OCI-LY1 (cell line): Measurements from ENCODE around the gene ABLIM2.
A peak's percentile ranks its signal among the peaks of the same experiment; 100 is the strongest.

Source experiments
- H2AFZ ChIP-seq: fragments of 200-600 bp; sonication (generic), shearing (Covaris generic); 2 replicates; pipeline ENCODE4 v1.6.0; 2014; ENCODE audit warnings: antibody characterized with exemption, mild to moderate bottlenecking, low read length
- H3F3A ChIP-seq: fragments of 200-600 bp; sonication (generic), shearing (Covaris generic); 2 replicates; pipeline ENCODE4 v1.6.0; 2014; ENCODE audit warnings: mild to moderate bottlenecking, antibody characterized with exemption, low read length, moderate library complexity; ENCODE audit not compliant: insufficient read depth
- H3K27ac ChIP-seq: fragments of 200-600 bp; sonication (generic); 2 replicates; pipeline ENCODE4 v1.5.1; 2014; ENCODE audit warnings: low read length, mixed run types, mild to moderate bottlenecking, low read depth; ENCODE audit not compliant: poor library complexity, severe bottlenecking
- H3K27me3 ChIP-seq: fragments of 200-600 bp; sonication (generic); 2 replicates; pipeline ENCODE4 v1.6.0; 2014; ENCODE audit warnings: antibody characterized with exemption, mild to moderate bottlenecking, low read length, moderate library complexity; ENCODE audit not compliant: insufficient read depth
- H3K36me3 ChIP-seq: fragments of 200-600 bp; sonication (generic); 2 replicates; pipeline ENCODE4 v1.6.1; 2014; ENCODE audit warnings: mild to moderate bottlenecking, antibody characterized with exemption, low read length, moderate library complexity, mixed read lengths; ENCODE audit not compliant: insufficient read depth
- H3K4me1 ChIP-seq: fragments of 200-600 bp; sonication (generic); 2 replicates; pipeline ENCODE4 v1.5.1; 2014; ENCODE audit warnings: mild to moderate bottlenecking, low read length, moderate library complexity; ENCODE audit not compliant: insufficient read depth, severe bottlenecking
- H3K4me2 ChIP-seq: fragments of 200-600 bp; sonication (generic), shearing (Covaris generic); 2 replicates; pipeline ENCODE4 v1.6.1; 2014; ENCODE audit warnings: low read length
- H3K4me3 ChIP-seq: fragments of 200-600 bp; sonication (generic); 2 replicates; pipeline ENCODE4 v1.5.1; 2014; ENCODE audit warnings: low read length, low read depth, mild to moderate bottlenecking, mixed read lengths; ENCODE audit not compliant: poor library complexity, severe bottlenecking
- H3K79me2 ChIP-seq: fragments of 200-600 bp; shearing (Covaris generic); 2 replicates; pipeline ENCODE4 v1.6.1; 2016; ENCODE audit warnings: mixed run types, low read length, mixed read lengths; ENCODE audit not compliant: insufficient read depth
- H3K9ac ChIP-seq: fragments of 200-600 bp; sonication (generic), shearing (Covaris generic); 2 replicates; pipeline ENCODE4 v1.6.1; 2014; ENCODE audit warnings: mild to moderate bottlenecking, low read length, mixed read lengths
- H3K9me2 ChIP-seq: fragments of 200-600 bp; sonication (generic), shearing (Covaris generic); 2 replicates; pipeline ENCODE4 v1.6.1; 2014; ENCODE audit warnings: low read depth, mild to moderate bottlenecking, low read length, mixed read lengths
- H3K9me3 ChIP-seq: fragments of 200-600 bp; shearing (Covaris generic); 2 replicates; pipeline ENCODE4 v1.6.1; 2014; ENCODE audit warnings: low read length, mixed read lengths
- H4K20me1 ChIP-seq: fragments of 200-600 bp; sonication (generic), shearing (Covaris generic); 2 replicates; pipeline ENCODE4 v1.6.0; 2016; ENCODE audit warnings: mild to moderate bottlenecking, low read length; ENCODE audit not compliant: insufficient read depth
- EZH2 ChIP-seq: fragments of 200-600 bp; sonication (generic), shearing (Covaris generic); IDR thresholded peaks from 2 replicates; pipeline ENCODE4 v1.8.0; 2017; ENCODE audit warnings: borderline replicate concordance, mixed run types, mild to moderate bottlenecking, antibody characterized with exemption, low read length, moderate library complexity, mixed read lengths
- TF ChIP-seq, protein P1 (sequence below): fragments of 200-600 bp; sonication (generic), shearing (Covaris generic); IDR thresholded peaks from 2 replicates; pipeline ENCODE4 v1.5.1; 2017; ENCODE audit warnings: mild to moderate bottlenecking, antibody characterized with exemption, low read length, moderate library complexity, mixed read lengths

Gene ABLIM2

DNA sequence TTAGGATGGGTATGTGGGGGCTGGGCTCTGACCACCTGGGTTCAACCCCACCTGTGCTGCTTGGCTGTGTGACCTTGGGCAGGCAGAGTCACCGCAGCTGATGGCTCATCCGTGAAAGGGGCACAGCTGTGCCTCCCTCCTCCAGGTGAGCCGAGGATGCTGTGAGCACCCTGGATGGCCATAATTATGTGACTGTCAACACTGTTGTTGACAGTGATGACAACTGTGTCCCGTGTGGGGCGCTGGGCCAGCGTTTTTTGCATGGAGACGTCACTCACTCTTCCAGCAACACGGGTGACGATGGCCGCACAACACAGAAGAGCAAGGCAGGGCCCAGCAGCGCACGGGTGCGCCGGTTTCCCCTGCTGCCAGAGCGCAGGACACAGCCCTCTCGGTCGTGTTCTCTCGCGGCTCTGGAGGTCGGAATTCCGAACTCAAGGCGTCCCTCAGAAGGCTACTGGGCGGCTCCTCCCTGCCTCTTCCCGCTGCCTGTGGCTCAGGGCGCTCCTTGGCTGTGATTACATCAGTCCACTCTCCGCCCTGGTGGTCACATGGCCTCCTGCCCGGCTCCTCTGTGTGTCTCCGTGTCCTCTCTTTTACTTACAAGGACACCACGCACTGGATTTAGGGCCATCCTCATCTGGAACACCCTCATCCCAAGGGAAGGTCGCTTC, 41.8 kb upstream of the ABLIM2 start:
- Histone ChIP-seq H3K9ac (peak overlapping the region; percentile 72; the same call in 1 of the 2 replicates), H3K4me1 (peaks cover 54% of the 10 kb centered on the region)

DNA sequence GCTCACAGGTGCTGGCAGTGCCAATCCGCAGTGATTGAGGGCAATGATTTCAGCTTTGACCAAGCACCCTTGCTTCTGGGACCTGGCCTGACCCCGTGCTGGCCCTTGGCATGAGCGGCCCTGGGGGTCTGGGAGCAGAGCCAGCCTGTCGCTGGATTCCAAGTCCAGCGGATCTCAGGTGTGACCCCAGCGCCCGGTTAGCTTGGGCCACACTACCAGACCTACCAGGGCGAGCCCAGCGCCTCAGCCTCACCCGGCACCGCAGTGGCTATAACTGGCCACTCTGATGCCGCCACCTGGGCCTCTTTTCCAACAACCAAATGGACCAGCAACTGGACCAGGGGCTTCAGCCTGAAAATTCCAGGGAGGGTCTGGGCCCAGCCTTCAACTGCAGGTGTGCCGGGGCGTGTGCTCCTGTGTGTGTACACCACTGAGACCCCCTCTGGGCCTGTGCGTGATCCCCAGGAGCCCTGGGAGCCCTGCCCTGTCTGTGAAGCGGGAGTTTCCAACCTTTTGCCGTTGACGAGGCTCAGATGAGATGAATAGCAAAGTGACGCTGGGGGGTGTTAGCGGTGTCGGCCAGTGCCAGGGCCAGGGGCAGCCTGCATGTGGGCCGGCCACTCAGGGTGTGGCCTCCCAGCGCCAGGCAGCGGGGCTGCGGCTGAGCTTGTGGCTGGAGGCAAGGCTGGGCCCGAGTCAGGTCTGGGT, 41.1 kb upstream of the ABLIM2 start:
- H3K9ac ChIP-seq = peak overlapping the region; percentile 72
- H3K36me3 ChIP-seq = no peaks in the 10 kb centered on the region
- H3K4me3 ChIP-seq = peak overlapping the region; percentile 66
- no peaks in the 10 kb centered on the region for H3K79me2 ChIP-seq
- no peaks in the 10 kb centered on the region for H4K20me1 ChIP-seq
- H3K9me3 ChIP-seq = no peaks in the 10 kb centered on the region
- H3K9me2 ChIP-seq = no peaks in the 10 kb centered on the region
- TF ChIP-seq, protein P1, sequence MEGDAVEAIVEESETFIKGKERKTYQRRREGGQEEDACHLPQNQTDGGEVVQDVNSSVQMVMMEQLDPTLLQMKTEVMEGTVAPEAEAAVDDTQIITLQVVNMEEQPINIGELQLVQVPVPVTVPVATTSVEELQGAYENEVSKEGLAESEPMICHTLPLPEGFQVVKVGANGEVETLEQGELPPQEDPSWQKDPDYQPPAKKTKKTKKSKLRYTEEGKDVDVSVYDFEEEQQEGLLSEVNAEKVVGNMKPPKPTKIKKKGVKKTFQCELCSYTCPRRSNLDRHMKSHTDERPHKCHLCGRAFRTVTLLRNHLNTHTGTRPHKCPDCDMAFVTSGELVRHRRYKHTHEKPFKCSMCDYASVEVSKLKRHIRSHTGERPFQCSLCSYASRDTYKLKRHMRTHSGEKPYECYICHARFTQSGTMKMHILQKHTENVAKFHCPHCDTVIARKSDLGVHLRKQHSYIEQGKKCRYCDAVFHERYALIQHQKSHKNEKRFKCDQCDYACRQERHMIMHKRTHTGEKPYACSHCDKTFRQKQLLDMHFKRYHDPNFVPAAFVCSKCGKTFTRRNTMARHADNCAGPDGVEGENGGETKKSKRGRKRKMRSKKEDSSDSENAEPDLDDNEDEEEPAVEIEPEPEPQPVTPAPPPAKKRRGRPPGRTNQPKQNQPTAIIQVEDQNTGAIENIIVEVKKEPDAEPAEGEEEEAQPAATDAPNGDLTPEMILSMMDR = no peak
- TF ChIP-seq EZH2 = no peak
- peak overlapping the region; percentile 83 for H3K27ac ChIP-seq
- H3K4me2 ChIP-seq = peak overlapping the region; percentile 79
- no peaks in the 10 kb centered on the region for H3K27me3 ChIP-seq
- H2AFZ ChIP-seq = no peak overlapping the region
- no peaks in the 10 kb centered on the region for H3F3A ChIP-seq
- H3K4me1 ChIP-seq = peaks cover 51% of the 10 kb centered on the region

More for the DNA sequence above, 41.8 kb upstream of the ABLIM2 start:
- no peaks in the 10 kb centered on the region for H3K36me3 ChIP-seq
- no peaks in the 10 kb centered on the region for H3K9me3 ChIP-seq
- peak overlapping the region; percentile 79 for H3K4me2 ChIP-seq
- no peak for TF ChIP-seq EZH2
- H3K27me3 ChIP-seq = no peaks in the 10 kb centered on the region
- no peaks in the 10 kb centered on the region for H3K9me2 ChIP-seq
- no peaks in the 10 kb centered on the region for H4K20me1 ChIP-seq
- peak overlapping the region; percentile 66 for H3K4me3 ChIP-seq
- H2AFZ ChIP-seq = no peak overlapping the region
- H3K27ac ChIP-seq = peak overlapping the region; percentile 83
- no peaks in the 10 kb centered on the region for H3K79me2 ChIP-seq
- no peaks in the 10 kb centered on the region for H3F3A ChIP-seq

DNA sequence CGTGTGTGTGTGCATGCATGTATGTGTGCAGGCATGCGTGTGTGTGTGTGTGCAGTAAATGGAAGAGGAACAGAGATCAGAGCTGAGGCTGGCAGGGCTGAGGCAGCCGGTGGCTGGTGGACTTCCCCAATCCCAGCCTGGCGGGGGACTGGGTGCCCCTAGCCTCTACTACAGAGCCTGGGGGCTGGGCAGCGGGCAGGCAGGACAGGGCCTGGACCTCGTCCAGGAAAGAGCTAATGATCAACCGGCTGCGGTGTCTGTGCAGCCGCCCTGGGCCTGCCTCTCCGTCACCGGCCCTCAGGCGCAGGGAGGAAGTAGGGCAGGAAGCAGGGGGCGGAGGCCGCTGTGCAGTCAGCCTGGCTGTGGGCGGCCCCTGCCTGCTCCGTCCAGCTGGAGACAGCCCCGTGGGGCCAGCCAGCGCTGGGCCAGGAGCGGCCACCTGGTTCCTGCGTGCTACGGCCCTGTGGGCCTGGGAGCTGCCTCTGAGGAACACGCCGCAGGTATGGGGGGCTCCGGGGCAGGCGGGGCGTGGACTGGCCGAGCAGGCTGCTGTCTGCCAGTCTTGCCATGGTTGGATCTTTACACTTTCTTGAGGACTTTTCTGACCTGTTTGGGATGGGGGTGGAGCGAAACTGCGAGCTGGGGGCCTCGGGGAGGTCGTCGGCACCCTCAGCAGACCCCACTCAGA, 40.4 kb upstream of the ABLIM2 start, which contains the start of gene SH3TC1:
Gene SH3TC1, plus strand, starts transcription at position 385 of the 688 bp plus-strand sequence. CDS start 5,905 bp downstream, outside the sequence.
- Histone ChIP-seq H4K20me1 (no peaks in the 10 kb centered on the region), H3K79me2 (no peaks in the 10 kb centered on the region), H3K4me3 (peak within 1 kb of the TSS; percentile 66), H3K9ac (peak within 1 kb of the TSS; percentile 72), H2AFZ (no peak within 1 kb of the TSS), H3K4me1 (peaks cover 51% of the 10 kb centered on the region), H3K36me3 (no peaks in the 10 kb centered on the region), H3K9me2 (no peaks in the 10 kb centered on the region), H3F3A (no peaks in the 10 kb centered on the region), H3K9me3 (no peaks in the 10 kb centered on the region), H3K27ac (peak within 1 kb of the TSS; percentile 83), H3K27me3 (no peaks in the 10 kb centered on the region), H3K4me2 (peak within 1 kb of the TSS; percentile 79)
- TF ChIP-seq, protein P1 = no peak
- no peak for TF ChIP-seq EZH2
